ENCODE data around the gene USP21.

The USP21 gene

GRCh38 chr1:161174911-161175310 lies 15.6 kb downstream of the USP21 start:
- no peak for DNase-seq (ENCODE audit: low read depth, low spot score)
- H3K4me3 ChIP-seq (ENCODE audit: low read depth, low read length): no peak overlapping the region
- in situ Hi-C loops (cut with HindIII; ENCODE audit: low sequenced_read_pairs): no loop called here
- no peak for TF ChIP-seq CTCF (IDR thresholded peaks at IDR 0.05; ENCODE audit: low read depth, low read length)

GRCh38 chr1:161175771-161176453 lies 16.6 kb downstream of the USP21 start:
- no peak for DNase-seq (ENCODE audit: low read depth, low spot score)
- in situ Hi-C loops (cut with HindIII; ENCODE audit: low sequenced_read_pairs): no loop called here
- TF ChIP-seq CTCF (IDR thresholded peaks at IDR 0.05; ENCODE audit: low read depth, low read length): no peak
- peak overlapping the region; percentile 96 for H3K4me3 ChIP-seq (ENCODE audit: low read depth, low read length)

GRCh38 chr1:161176468-161177111 lies 17.3 kb downstream of the USP21 start:
- H3K4me3 ChIP-seq (ENCODE audit: low read depth, low read length): peak overlapping the region; percentile 96
- no peak for TF ChIP-seq CTCF (IDR thresholded peaks at IDR 0.05; ENCODE audit: low read depth, low read length)
- DNase-seq (ENCODE audit: low read depth, low spot score): no peak
- in situ Hi-C loops (cut with HindIII; ENCODE audit: low sequenced_read_pairs): no loop called here

GRCh38 chr1:161177112-161177935 lies 18.0 kb downstream of the USP21 start, which contains the start of gene B4GALT3:
B4GALT3 (minus strand) TSS chr1:161177507; CDS start chr1:161176060, 1,447 bp downstream.
- H3K4me3 ChIP-seq (ENCODE audit: low read depth, low read length): peak within 1 kb of the TSS; percentile 96
- peak; percentile 76 for DNase-seq (ENCODE audit: low read depth, low spot score)
- TF ChIP-seq CTCF (IDR thresholded peaks at IDR 0.05; ENCODE audit: low read depth, low read length): no peak
- in situ Hi-C loops (cut with HindIII; ENCODE audit: low sequenced_read_pairs): no loop called here

- peak overlapping the region; percentile 96 for H3K4me3 ChIP-seq (ENCODE audit: low read depth, low read length)
- TF ChIP-seq CTCF (IDR thresholded peaks at IDR 0.05; ENCODE audit: low read depth, low read length): no peak
- in situ Hi-C loops (cut with HindIII; ENCODE audit: low sequenced_read_pairs): no loop called here
- no peak for DNase-seq (ENCODE audit: low read depth, low spot score)
These were observed 18.6 kb downstream of the USP21 start for GRCh38 chr1:161177936-161178244.

GRCh38 chr1:161179698-161180097 lies 20.4 kb downstream of the USP21 start:
- TF ChIP-seq CTCF (IDR thresholded peaks at IDR 0.05; ENCODE audit: low read depth, low read length): no peak
- in situ Hi-C loops (cut with HindIII; ENCODE audit: low sequenced_read_pairs): no loop called here
- no peak for DNase-seq (ENCODE audit: low read depth, low spot score)
- H3K4me3 ChIP-seq (ENCODE audit: low read depth, low read length): no peak overlapping the region

Data from astrocyte of the spinal cord (primary cell).